ENCODE results near the gene CMTM7.

DNA sequence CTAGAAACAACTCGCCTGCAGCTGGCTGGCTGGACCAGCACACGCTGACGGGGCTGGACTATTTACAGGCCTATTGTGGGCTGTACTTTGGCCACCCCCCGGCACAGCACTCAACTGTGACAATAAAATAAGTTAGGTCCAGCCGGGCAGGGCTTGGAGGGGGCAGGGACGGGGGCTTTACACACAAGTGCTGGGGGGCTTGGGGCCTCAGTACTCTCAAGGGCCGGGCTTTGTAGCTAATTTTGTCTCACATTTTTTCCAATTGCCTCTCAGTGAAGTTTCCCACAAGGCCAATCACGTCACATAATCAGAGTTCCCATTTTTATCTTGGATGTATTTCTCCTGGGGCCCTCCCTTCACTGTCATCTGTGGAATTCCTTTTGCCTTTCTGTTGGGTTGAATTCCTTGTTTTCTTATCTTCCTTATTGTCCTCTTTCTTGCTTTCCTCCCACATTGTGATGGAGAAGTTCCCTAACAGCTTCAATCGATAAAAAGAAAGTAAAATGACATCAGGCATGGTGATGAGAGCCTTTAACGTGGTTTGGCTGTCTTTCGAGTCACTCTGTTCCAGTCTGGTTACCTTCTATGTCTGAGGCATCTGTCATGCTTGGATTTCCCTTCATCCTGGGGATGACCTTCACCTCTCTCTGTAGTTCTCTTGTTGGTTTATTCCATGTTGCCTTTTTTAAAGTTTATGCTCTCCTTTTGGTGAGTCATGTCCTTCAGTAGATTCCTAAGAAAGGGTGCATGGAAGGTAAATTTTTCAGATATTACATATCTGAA lies 44.1 kb upstream of the CMTM7 start:
- no peak for TF ChIP-seq CTCF (IDR thresholded peaks at IDR 0.05)
- no peak for TF ChIP-seq POLR2A (IDR thresholded peaks at IDR 0.05)
